ENCODE results near the gene ATP11A.

GRCh38 chr13:112742583-112742982 lies 52.7 kb downstream of the ATP11A start:
- no peak for TF ChIP-seq CTCF (IDR thresholded peaks at IDR 0.05)
- TF ChIP-seq POLR2A (IDR thresholded peaks at IDR 0.05): no peak
